Heart left ventricle (tissue), 16 donors: ENCODE measurements around the gene PPP1R3D. TPM values are rescaled to one million over a fixed set of nuclear protein-coding genes. Genes with fewer than 3 reads are reported as not detected.

ENCODE experiments used
- ATAC-seq, 4 donors: fragments of 200-7000 bp; cut with Tn5 transposase; one replicate each; pipeline ENCODE4 v1.9.1; 2020 to 2022; ENCODE audit warnings: moderate library complexity in 4 of 4, mild to moderate bottlenecking in 3 of 4, moderate number of reproducible peaks in 1 of 4
- DNase-seq, 5 donors: peaks; one replicate each; pipeline ENCODE4 v3.0.0-alpha.2; 2020
- H3K27ac ChIP-seq, 12 donors: fragments of 200-600 bp; sonication (generic) in 4 of 12; one replicate each; pipeline versions ENCODE4 v1.5.0 to v1.8.0; 2016 to 2022; ENCODE audit warnings: mild to moderate bottlenecking in 2 of 12
- H3K27me3 ChIP-seq, 9 donors: fragments of 200-600 bp; sonication (generic) in 2 of 9; one replicate each; pipeline versions ENCODE4 v1.5.1 to v1.8.0; 2016 to 2022; ENCODE audit warnings: mild to moderate bottlenecking in 3 of 9
- H3K36me3 ChIP-seq, 9 donors: fragments of 200-600 bp; sonication (generic) in 2 of 9; one replicate each; pipeline versions ENCODE4 v1.5.0 to v1.8.0; 2018 to 2022; ENCODE audit warnings: mild to moderate bottlenecking in 2 of 9
- H3K4me1 ChIP-seq, 12 donors: fragments of 200-600 bp; sonication (generic) in 4 of 12; one replicate each; pipeline versions ENCODE4 v1.5.0 to v1.8.0; 2016 to 2022; ENCODE audit warnings: mild to moderate bottlenecking in 3 of 12
- H3K4me3 ChIP-seq, 12 donors: fragments of 200-600 bp; sonication (generic) in 4 of 12; one replicate each; pipeline versions ENCODE4 v1.5.0 to v1.8.0; 2017 to 2022; ENCODE audit warnings: mild to moderate bottlenecking in 9 of 12, moderate library complexity in 4 of 12
- H3K9me3 ChIP-seq, 12 donors: fragments of 200-600 bp; sonication (generic) in 4 of 12; one replicate each; pipeline versions ENCODE4 v1.5.0 to v1.8.0; 2016 to 2022; ENCODE audit warnings: mild to moderate bottlenecking in 1 of 12
- POLR2A ChIP-seq, 2 donors: fragments of 450-650 bp; IDR thresholded peaks; one replicate each; pipeline ENCODE4 v1.6.1; 2017; ENCODE audit warnings: antibody characterized with exemption in 2 of 2, mild to moderate bottlenecking in 2 of 2, moderate library complexity in 2 of 2
- WGBS, 4 donors: extraction: QIAGEN DNeasy Blood & Tissue Kit in 2 of 4; methylation state at CpG; one replicate each; pipeline versions ENCODE4 v1.1.5 to v1.1.7; 2013 to 2018; 5-methylcytosine and 5-hydroxymethylcytosine counted together
- intact Hi-C, 10 donors: fragments of 100-400 bp; cut with DNase I; formaldehyde crosslinking; loops; one replicate each; pipeline versions ENCODE4 v1.11.1 to v1.14.2; 2022
- polyA plus RNA-seq, 2 donors: library from polyadenylated mRNA; stranded (reverse); fragments of 200-250 nt; gene quantifications; one replicate each; pipeline ENCODE4 v1.2.3, GENCODE V29; 2013
- total RNA-seq, 9 donors: library from RNA; depleted of rRNA in 2 of 9; stranded (reverse); fragments of >200 nt in 2 of 9; fragmentation: NEBNext Ultra II Directional in 3 of 9; extraction: Animal tissue kit (Norgen Biotek cat#: 25700) in 3 of 9; gene quantifications; one replicate each; pipeline versions ENCODE4 v1.1.0 to v1.2.4, GENCODE V29; 2016 to 2023
- TF ChIP-seq, protein P1 (sequence below), 12 donors: fragments of 200-600 bp; sonication (generic) in 4 of 12; IDR thresholded peaks; one replicate each; pipeline versions ENCODE4 v1.5.0 to v1.8.0; 2018 to 2022; ENCODE audit warnings: antibody characterized with exemption in 12 of 12, mild to moderate bottlenecking in 5 of 12
- donor health status: ischemic (EF 13 %, LVEDD 7.1; RV severe dilation, severe dysfunction).
- donor health status: healthy with polysubstance abuse.
- donor health status: DM: no; HTN: yes; CAD: no.
- donor health status: DM: no; HTN: no; CAD: no.
- donor health status: ischemic (EF 25% LVEDD 6.9; RV normal size, moderate dysfunction).
- donor health status: ischemic (EF 25% LVEDD 5.7; RV mildly dilated, moderate dysfunction).
- donor health status: healthy.
- donor health status: DM: yes; HTN: yes; CAD: no.
- donor health status: ischemic (EF 35%, LVEDD 5.7; RV mildly dilated, moderate dysfunction).
- donor health status: nonischemic (EF 11% LVEDD 7.7; RV severe dilation, severe dysfunction).
- donor health status: DM: yes; HTN: yes; CAD: no.
- donor health status: PGD.
- donor health status: ischemic (EF 29% LVEDD 5.4; RV normal size, mild dysfunction).
- donor health status: nonischemic (EF 23%, LVEDD 6.1; RV moderate dilation, normal function).

PPP1R3D gene
- total and polyA plus RNA-seq, 11 donors = 5.6 to 14.7 (median 12.5) TPM

DNA sequence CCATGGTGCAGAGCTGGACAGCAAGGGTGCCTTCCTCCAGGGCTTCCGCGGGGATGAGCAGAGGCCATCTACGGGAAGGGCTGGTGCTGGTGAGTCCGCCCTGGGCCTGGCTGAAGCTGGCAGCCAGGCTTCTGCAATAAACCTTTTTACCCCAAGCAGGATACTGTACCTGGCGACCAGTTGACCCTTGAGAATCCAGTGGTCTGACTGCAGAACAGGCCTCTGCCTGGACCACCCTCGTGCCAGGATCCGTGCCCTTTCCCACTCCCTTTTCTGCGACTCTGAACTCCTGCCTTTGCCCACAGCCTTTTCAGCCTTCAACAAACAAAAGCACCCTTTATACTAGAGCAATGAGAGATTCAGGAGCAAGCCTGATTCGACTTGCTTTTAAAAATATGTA is 37.0 kb upstream of the PPP1R3D start:
- Histone ChIP-seq H3K36me3 (no peaks in the 10 kb centered on the region), H3K4me3 (no peak overlapping the region), H3K4me1 (no peaks in the 10 kb centered on the region), H3K27me3 (no peaks in the 10 kb centered on the region), H3K27ac (no peak overlapping the region), H3K9me3 (peaks cover 0 to 4% (median 0%) of the 10 kb centered on the region in 12 donors)
- TF ChIP-seq, protein P1, sequence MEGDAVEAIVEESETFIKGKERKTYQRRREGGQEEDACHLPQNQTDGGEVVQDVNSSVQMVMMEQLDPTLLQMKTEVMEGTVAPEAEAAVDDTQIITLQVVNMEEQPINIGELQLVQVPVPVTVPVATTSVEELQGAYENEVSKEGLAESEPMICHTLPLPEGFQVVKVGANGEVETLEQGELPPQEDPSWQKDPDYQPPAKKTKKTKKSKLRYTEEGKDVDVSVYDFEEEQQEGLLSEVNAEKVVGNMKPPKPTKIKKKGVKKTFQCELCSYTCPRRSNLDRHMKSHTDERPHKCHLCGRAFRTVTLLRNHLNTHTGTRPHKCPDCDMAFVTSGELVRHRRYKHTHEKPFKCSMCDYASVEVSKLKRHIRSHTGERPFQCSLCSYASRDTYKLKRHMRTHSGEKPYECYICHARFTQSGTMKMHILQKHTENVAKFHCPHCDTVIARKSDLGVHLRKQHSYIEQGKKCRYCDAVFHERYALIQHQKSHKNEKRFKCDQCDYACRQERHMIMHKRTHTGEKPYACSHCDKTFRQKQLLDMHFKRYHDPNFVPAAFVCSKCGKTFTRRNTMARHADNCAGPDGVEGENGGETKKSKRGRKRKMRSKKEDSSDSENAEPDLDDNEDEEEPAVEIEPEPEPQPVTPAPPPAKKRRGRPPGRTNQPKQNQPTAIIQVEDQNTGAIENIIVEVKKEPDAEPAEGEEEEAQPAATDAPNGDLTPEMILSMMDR (IDR thresholded peaks at IDR 0.05) = no peak
- no peak for TF ChIP-seq POLR2A (IDR thresholded peaks at IDR 0.05)
- ATAC-seq (no peak), DNase-seq (no peak)
- WGBS, 4 donors = 89 to 93% (median 91%) methylated on average over 9 of the region's 9 CpGs
- intact Hi-C loops = no loop called here

DNA sequence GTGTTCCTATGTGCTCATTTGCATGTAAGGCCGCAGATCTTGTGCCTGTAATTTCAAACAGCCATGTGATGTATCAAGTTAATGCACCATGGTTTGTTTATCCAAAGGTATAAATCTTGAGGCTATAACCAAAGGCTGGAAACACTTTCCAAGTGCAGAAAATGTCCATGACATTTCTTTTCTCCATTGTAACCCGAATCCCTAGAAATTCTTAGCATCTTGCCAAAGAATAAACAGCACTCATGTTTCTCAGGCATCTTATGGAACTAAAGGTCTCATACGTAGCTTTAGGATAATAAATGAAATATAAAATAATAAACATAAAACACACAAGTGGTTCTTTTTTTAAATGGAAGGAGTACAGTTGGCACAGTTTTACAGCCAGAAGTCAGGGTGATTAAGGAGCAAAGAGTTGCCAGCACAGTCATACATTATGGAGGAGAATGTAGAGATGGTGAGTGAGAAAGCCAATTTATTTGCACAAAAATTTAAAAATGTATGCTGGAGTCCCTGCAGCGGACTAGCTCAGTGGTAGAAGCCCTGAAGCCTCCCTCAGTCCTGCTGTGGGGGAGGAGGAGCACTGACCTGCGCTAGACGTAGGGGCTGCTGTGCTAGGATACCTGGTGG is 36.2 kb upstream of the PPP1R3D start:
- 85 to 89% (median 87%) methylated on average over 6 of the region's 6 CpGs for WGBS, 4 donors
- H3K9me3 ChIP-seq = no peaks in the 10 kb centered on the region
- ATAC-seq = no peak
- H3K4me3 ChIP-seq = no peak overlapping the region
- H3K27me3 ChIP-seq = no peaks in the 10 kb centered on the region
- intact Hi-C loops = no loop called here
- no peak for DNase-seq
- H3K27ac ChIP-seq = no peak overlapping the region
- no peaks in the 10 kb centered on the region for H3K36me3 ChIP-seq
- no peaks in the 10 kb centered on the region for H3K4me1 ChIP-seq
- TF ChIP-seq POLR2A (IDR thresholded peaks at IDR 0.05) = no peak
- TF ChIP-seq, protein P1 (IDR thresholded peaks at IDR 0.05) = no peak

DNA sequence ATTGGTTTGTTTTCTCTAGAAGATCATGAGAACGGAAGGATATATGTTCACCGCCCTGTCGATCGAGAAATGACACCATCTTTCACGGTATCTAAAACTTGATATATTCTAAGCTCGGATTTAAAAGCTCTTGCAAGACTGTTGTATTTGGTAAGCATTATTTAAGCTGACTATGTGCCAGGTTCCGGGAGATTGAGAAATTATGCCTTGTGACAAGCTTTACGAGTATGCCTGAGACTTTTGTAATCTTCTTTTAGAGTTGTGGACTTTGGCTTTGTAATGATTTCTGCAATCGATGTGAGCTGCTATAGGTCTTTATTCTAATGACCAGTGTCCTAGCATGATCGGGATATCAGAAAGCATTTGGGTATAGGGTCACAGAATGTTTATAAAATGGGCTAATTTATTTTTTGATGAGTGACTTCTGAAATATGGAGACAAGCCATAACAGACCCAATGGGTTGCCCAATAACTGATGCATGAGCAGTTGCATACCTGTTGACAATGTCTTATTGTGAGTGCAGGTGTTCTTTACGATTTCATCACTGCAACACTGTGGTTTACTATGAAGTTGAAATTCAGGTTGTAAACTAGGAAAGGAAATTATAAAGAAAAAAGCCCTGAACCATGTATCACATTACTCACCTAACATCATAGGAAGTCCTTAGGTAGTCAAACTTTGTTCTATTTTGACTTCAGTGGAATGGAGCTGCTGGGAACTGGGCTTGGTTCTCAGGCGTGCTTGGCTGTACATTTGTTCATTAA is 32.1 kb upstream of the PPP1R3D start:
- H3K9me3 ChIP-seq = no peaks in the 10 kb centered on the region
- H3K4me3 ChIP-seq = no peak overlapping the region
- WGBS, 4 donors = 85 to 90% (median 89%) methylated on average over 12 of the region's 12 CpGs
- ATAC-seq (no peak), DNase-seq (no peak)
- H3K36me3 ChIP-seq = no peaks in the 10 kb centered on the region
- no peak for TF ChIP-seq POLR2A (IDR thresholded peaks at IDR 0.05)
- TF ChIP-seq, protein P1 (IDR thresholded peaks at IDR 0.05) = no peak
- no peak overlapping the region for H3K27ac ChIP-seq
- no peaks in the 10 kb centered on the region for H3K4me1 ChIP-seq
- H3K27me3 ChIP-seq = no peaks in the 10 kb centered on the region
- intact Hi-C loops = no loop called here

DNA sequence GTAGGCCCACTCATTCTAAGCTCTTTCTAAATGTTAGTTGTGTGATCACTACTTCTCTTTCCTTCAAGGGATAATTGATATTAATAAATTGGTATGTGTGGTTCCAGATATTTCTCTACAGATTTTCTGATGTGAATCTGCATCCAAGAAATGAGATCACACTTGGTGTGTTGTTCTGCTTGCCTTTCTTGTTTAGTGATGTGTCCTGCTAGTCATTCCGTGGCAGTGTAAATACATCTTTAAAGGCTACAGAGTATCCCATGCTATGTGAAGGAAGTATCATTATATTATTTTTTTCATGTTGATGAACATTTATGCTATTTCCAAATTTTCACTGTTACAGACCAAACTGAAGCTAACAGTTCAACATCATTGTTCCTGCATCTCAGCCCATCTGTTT is 31.3 kb upstream of the PPP1R3D start:
- H3K27me3 ChIP-seq = no peaks in the 10 kb centered on the region
- H3K9me3 ChIP-seq = no peaks in the 10 kb centered on the region
- H3K4me3 ChIP-seq = no peak overlapping the region
- TF ChIP-seq, protein P1 (IDR thresholded peaks at IDR 0.05) = no peak
- TF ChIP-seq POLR2A (IDR thresholded peaks at IDR 0.05) = no peak
- ATAC-seq (no peak), DNase-seq (no peak)
- intact Hi-C loops = no loop called here
- no peaks in the 10 kb centered on the region for H3K4me1 ChIP-seq
- 88 to 97% (median 93%) methylated on average over 1 of the region's 1 CpG for WGBS, 4 donors
- H3K36me3 ChIP-seq = no peaks in the 10 kb centered on the region
- no peak overlapping the region for H3K27ac ChIP-seq
